MG63 (cell line): Measurements from ENCODE around the gene AP3S2. TPM values are rescaled to one million over a fixed set of nuclear protein-coding genes. Genes with fewer than 3 reads are reported as not detected.

Experiments used
- DNase-seq: peaks from one replicate; pipeline ENCODE4 v3.0.0-alpha.2; 2020
- H3K27me3 ChIP-seq: fragments of 250-450 bp; sonication (Bioruptor Pico); 2 replicates; pipeline ENCODE4 v1.5.1; 2020; ENCODE audit warnings: mild to moderate bottlenecking, moderate library complexity
- H3K36me3 ChIP-seq: fragments of 250-450 bp; sonication (Bioruptor Pico); 2 replicates; pipeline ENCODE4 v1.5.1; 2020; ENCODE audit warnings: mild to moderate bottlenecking, moderate library complexity
- H3K4me3 ChIP-seq: fragments of 250-450 bp; sonication (Bioruptor Pico); 2 replicates; pipeline ENCODE4 v1.5.1; 2020; ENCODE audit warnings: mild to moderate bottlenecking, moderate library complexity
- H3K9me3 ChIP-seq: fragments of 250-450 bp; sonication (Bioruptor Pico); 2 replicates; pipeline ENCODE4 v1.5.1; 2020; ENCODE audit warnings: mild to moderate bottlenecking, moderate library complexity
- total RNA-seq: library from RNA; depleted of rRNA; stranded (reverse); fragments of >200 nt; shearing (Covaris generic); gene quantifications from 2 replicates; pipeline ENCODE4 v1.2.3, GENCODE V29; 2014; ENCODE audit warnings: low replicate concordance

AP3S2 gene
- total RNA-seq, 1 experiment from 2014 or later = 74.8 TPM

- no peaks in the 10 kb centered on the region; the same call in 1 of the 2 replicates for H3K9me3 ChIP-seq
- no peak overlapping the region for H3K4me3 ChIP-seq
- H3K36me3 ChIP-seq = peaks cover 28% of the 10 kb centered on the region
- no peak for DNase-seq
- H3K27me3 ChIP-seq = no peaks in the 10 kb centered on the region
These were observed 78.0 kb downstream of the AP3S2 start for GRCh38 chr15:89815769-89816168.

GRCh38 chr15:89814112-89814742, 79.6 kb downstream of the AP3S2 start:
- Histone ChIP-seq H3K27me3 (no peaks in the 10 kb centered on the region), H3K9me3 (no peaks in the 10 kb centered on the region; the same call in 1 of the 2 replicates), H3K36me3 (peaks cover 41% of the 10 kb centered on the region), H3K4me3 (peak overlapping the region; percentile 69)
- no peak for DNase-seq

- peaks cover 47% of the 10 kb centered on the region for H3K36me3 ChIP-seq
- H3K9me3 ChIP-seq = no peaks in the 10 kb centered on the region; the same call in 1 of the 2 replicates
- no peaks in the 10 kb centered on the region for H3K27me3 ChIP-seq
- no peak for DNase-seq
- peak overlapping the region; percentile 69 for H3K4me3 ChIP-seq
These were observed 80.2 kb downstream of the AP3S2 start for GRCh38 chr15:89813381-89814111.

GRCh38 chr15:89812847-89813320, 80.9 kb downstream of the AP3S2 start:
- Histone ChIP-seq H3K9me3 (no peaks in the 10 kb centered on the region; the same call in 1 of the 2 replicates), H3K36me3 (peaks cover 54% of the 10 kb centered on the region), H3K27me3 (no peaks in the 10 kb centered on the region), H3K4me3 (peak overlapping the region; percentile 69)
- no peak for DNase-seq

- Histone ChIP-seq H3K36me3 (peaks cover 60% of the 10 kb centered on the region), H3K9me3 (no peaks in the 10 kb centered on the region; the same call in 1 of the 2 replicates), H3K4me3 (peak overlapping the region; percentile 69), H3K27me3 (no peaks in the 10 kb centered on the region)
- DNase-seq = peak; percentile 95
These were observed 81.6 kb downstream of the AP3S2 start for GRCh38 chr15:89812011-89812846.

GRCh38 chr15:89810837-89811236, 83.0 kb downstream of the AP3S2 start:
- Histone ChIP-seq H3K27me3 (no peaks in the 10 kb centered on the region), H3K4me3 (no peak overlapping the region)
- DNase-seq = no peak

GRCh38 chr15:89809787-89810148, 84.0 kb downstream of the AP3S2 start:
- Histone ChIP-seq H3K27me3 (no peaks in the 10 kb centered on the region), H3K4me3 (no peak overlapping the region), H3K36me3 (peaks cover 85% of the 10 kb centered on the region), H3K9me3 (no peaks in the 10 kb centered on the region)
- DNase-seq = no peak

More at GRCh38 chr15:89810837-89811236, 83.0 kb downstream of the AP3S2 start:
- Histone ChIP-seq H3K9me3 (no peaks in the 10 kb centered on the region; the same call in 1 of the 2 replicates), H3K36me3 (peaks cover 74% of the 10 kb centered on the region)

GRCh38 chr15:89809093-89809786, 84.6 kb downstream of the AP3S2 start:
- DNase-seq = peak; percentile 72
- Histone ChIP-seq H3K4me3 (no peak overlapping the region), H3K27me3 (no peaks in the 10 kb centered on the region), H3K9me3 (no peaks in the 10 kb centered on the region), H3K36me3 (peaks cover 90% of the 10 kb centered on the region)

- no peak for DNase-seq
- H3K9me3 ChIP-seq = no peaks in the 10 kb centered on the region
- H3K36me3 ChIP-seq = peaks cover 94% of the 10 kb centered on the region
- no peaks in the 10 kb centered on the region for H3K27me3 ChIP-seq
- no peak overlapping the region for H3K4me3 ChIP-seq
These were observed 85.5 kb downstream of the AP3S2 start for GRCh38 chr15:89808160-89808870.

GRCh38 chr15:89807689-89808088, 86.1 kb downstream of the AP3S2 start:
- DNase-seq = no peak
- peaks cover 94% of the 10 kb centered on the region for H3K36me3 ChIP-seq
- no peaks in the 10 kb centered on the region for H3K9me3 ChIP-seq
- H3K27me3 ChIP-seq = no peaks in the 10 kb centered on the region
- H3K4me3 ChIP-seq = no peak overlapping the region

GRCh38 chr15:89806559-89807550, 86.9 kb downstream of the AP3S2 start:
- H3K36me3 ChIP-seq = peaks cover 94% of the 10 kb centered on the region
- no peaks in the 10 kb centered on the region for H3K9me3 ChIP-seq
- no peaks in the 10 kb centered on the region for H3K27me3 ChIP-seq
- no peak for DNase-seq
- H3K4me3 ChIP-seq = no peak overlapping the region

GRCh38 chr15:89806210-89806558, 87.6 kb downstream of the AP3S2 start:
- H3K9me3 ChIP-seq = no peaks in the 10 kb centered on the region
- no peak for DNase-seq
- H3K27me3 ChIP-seq = no peaks in the 10 kb centered on the region
- H3K36me3 ChIP-seq = peaks cover 96% of the 10 kb centered on the region
- no peak overlapping the region for H3K4me3 ChIP-seq

- no peaks in the 10 kb centered on the region for H3K9me3 ChIP-seq
- peaks cover 96% of the 10 kb centered on the region for H3K36me3 ChIP-seq
- H3K4me3 ChIP-seq = no peak overlapping the region
- no peak for DNase-seq
- H3K27me3 ChIP-seq = no peaks in the 10 kb centered on the region
These were observed 88.3 kb downstream of the AP3S2 start for GRCh38 chr15:89805241-89806209.
